ENCODE measurements around the gene THOC7. TPM values are rescaled to one million over a fixed set of nuclear protein-coding genes. Genes with fewer than 3 reads are reported as not detected.

THOC7 gene
- polyA plus RNA-seq, 1 donor from 2014 or later = 78.3 TPM

- H3K4me3 ChIP-seq (ENCODE audit: low read length) = no peak overlapping the region
- H3K4me2 ChIP-seq (ENCODE audit: low read length) = no peak overlapping the region
- no peaks in the 10 kb centered on the region for H4K20me1 ChIP-seq (ENCODE audit: insufficient read depth)
- TF ChIP-seq TAF1 (IDR thresholded peaks at IDR 0.05; ENCODE audit: low read depth) (no peak), EZH2 (IDR thresholded peaks at IDR 0.05; ENCODE audit: borderline replicate concordance, insufficient read depth, low read length, poor library complexity, severe bottlenecking) (no peak), EP300 (conservative IDR thresholded peaks at IDR 0.05; ENCODE audit: poor library complexity, severe bottlenecking) (no peak), RAD21 (conservative IDR thresholded peaks at IDR 0.05) (no peak)
- peaks cover 23% of the 10 kb centered on the region for H3K79me2 ChIP-seq (replicated peaks; ENCODE audit: insufficient read depth, low read length)
- H3K9me2 ChIP-seq (ENCODE audit: insufficient read depth, low read length) = no peaks in the 10 kb centered on the region
- H3K9ac ChIP-seq (ENCODE audit: low read length) = no peak overlapping the region
- H3K27me3 ChIP-seq (ENCODE audit: insufficient read depth, low read depth, low read length) = no peaks in the 10 kb centered on the region
- no peaks in the 10 kb centered on the region for H3K36me3 ChIP-seq (ENCODE audit: insufficient read depth, low read length)
- no peaks in the 10 kb centered on the region for H3K9me3 ChIP-seq (ENCODE audit: low read length)
- no peak overlapping the region for H2AFZ ChIP-seq (ENCODE audit: low read depth, low read length)
- no peaks in the 10 kb centered on the region for H3F3A ChIP-seq (ENCODE audit: insufficient read depth, low read length, poor library complexity, severe bottlenecking)
- no peak overlapping the region for H3K27ac ChIP-seq (ENCODE audit: low read length)
Observed at GRCh38 chr3:63867225-63867624, 3.6 kb upstream of the THOC7 start.

GRCh38 chr3:63864965-63865327 lies 1.3 kb upstream of the THOC7 start:
- H3K4me2 ChIP-seq (ENCODE audit: low read length) = peak overlapping the region; percentile 12
- TF ChIP-seq TAF1 (IDR thresholded peaks at IDR 0.05; ENCODE audit: low read depth) = no peak
- no peak for TF ChIP-seq POLR2AphosphoS5 (IDR thresholded peaks at IDR 0.05)
- no peak for TF ChIP-seq CTCF (IDR thresholded peaks at IDR 0.05; ENCODE audit: poor library complexity, severe bottlenecking)
- TF ChIP-seq MXI1 (conservative IDR thresholded peaks at IDR 0.05; ENCODE audit: poor library complexity, severe bottlenecking) = no peak
- no peak for TF ChIP-seq RAD21 (conservative IDR thresholded peaks at IDR 0.05)
- no peak for TF ChIP-seq EZH2 (IDR thresholded peaks at IDR 0.05; ENCODE audit: borderline replicate concordance, insufficient read depth, low read length, poor library complexity, severe bottlenecking)
- TF ChIP-seq REST (IDR thresholded peaks at IDR 0.05; ENCODE audit: borderline replicate concordance) = no peak
- TF ChIP-seq EP300 (conservative IDR thresholded peaks at IDR 0.05; ENCODE audit: poor library complexity, severe bottlenecking) = no peak
- TF ChIP-seq SMC3 (conservative IDR thresholded peaks at IDR 0.05; ENCODE audit: poor library complexity) = no peak
- peaks cover 20% of the 10 kb centered on the region for H3K79me2 ChIP-seq (replicated peaks; ENCODE audit: insufficient read depth, low read length)
- H4K20me1 ChIP-seq (ENCODE audit: insufficient read depth) = no peaks in the 10 kb centered on the region
- no peak overlapping the region for H3K9ac ChIP-seq (ENCODE audit: low read length)
- H3K9me2 ChIP-seq (ENCODE audit: insufficient read depth, low read length) = no peaks in the 10 kb centered on the region
- H3K36me3 ChIP-seq (ENCODE audit: insufficient read depth, low read length) = no peaks in the 10 kb centered on the region
- H3K27ac ChIP-seq (ENCODE audit: low read length) = no peak overlapping the region
- H3K9me3 ChIP-seq (ENCODE audit: low read length) = no peaks in the 10 kb centered on the region
- H3F3A ChIP-seq (ENCODE audit: insufficient read depth, low read length, poor library complexity, severe bottlenecking) = no peaks in the 10 kb centered on the region
- no peak overlapping the region for H2AFZ ChIP-seq (ENCODE audit: low read depth, low read length)
- peak overlapping the region; percentile 80 for H3K4me3 ChIP-seq (ENCODE audit: low read length)
- H3K27me3 ChIP-seq (ENCODE audit: insufficient read depth, low read depth, low read length) = no peaks in the 10 kb centered on the region

Data from neural cell (in vitro differentiated cells).